A549 (cell line): ENCODE results near the gene DHX35. TPM values are rescaled to one million over a fixed set of nuclear protein-coding genes. Genes with fewer than 3 reads are reported as not detected.
"Not testable (repeated sequence)": the region's sequence is repeated elsewhere in the genome, so short reads cannot be mapped to it uniquely, and the experiment has no call there.

Experiments used
- ATAC-seq, 2 experiments: fragments of 200-7000 bp in 1 of 2; fragments of >200 bp in 1 of 2; cut with Nextera tagmentation in 1 of 2; cut with Tn5 transposase in 1 of 2; 3 replicates each; pipeline versions ENCODE4 v1.8.0 to v1.9.1; 2018 to 2020; ENCODE audit warnings: mild to moderate bottlenecking in 1 of 2, moderate library complexity in 1 of 2
- CTCF ChIA-PET: fragments of 300-600 bp; sonication (Branson Sonifier 250); formaldehyde crosslinking; extraction: SDS; loops from one replicate; lab custom pipeline; 2021; ENCODE audit warnings: antibody characterized with exemption, inconsistent platforms; lab: Yijun Ruan, JAX
- POLR2A ChIA-PET: fragments of 350-600 bp; formaldehyde crosslinking; extraction: SDS; loops from one replicate; lab custom pipeline; 2021; ENCODE audit warnings: antibody characterized with exemption, inconsistent platforms; lab: Yijun Ruan, JAX
- DNase-seq, 2 experiments: peaks; one replicate each; pipeline versions ENCODE4 v3.0.0 to v3.0.0-alpha.2; 2011 to 2016; ENCODE audit warnings: low read depth in 1 of 2, low spot score in 1 of 2
- FAIRE-seq: peaks from 2 replicates; lab custom pipeline; 2011; peaks lifted over from hg19 to GRCh38; lab: Jason Lieb, UNC
- H3K27ac ChIP-seq, 2 experiments: fragments of >200 bp; sonication (Bioruptor Twin); formaldehyde crosslinking; 3 replicates each; pipeline ENCODE4 v1.5.1; 2016 to 2017
- H3K4me1 ChIP-seq: fragments of >200 bp; sonication (Bioruptor Twin); formaldehyde crosslinking; 3 replicates; pipeline ENCODE4 v1.6.1; 2016
- H3K4me2 ChIP-seq: fragments of >200 bp; sonication (Bioruptor Twin); formaldehyde crosslinking; 3 replicates; pipeline ENCODE4 v1.6.1; 2016
- H3K4me3 ChIP-seq: fragments of >200 bp; sonication (Bioruptor Twin); formaldehyde crosslinking; 3 replicates; pipeline ENCODE4 v1.5.1; 2016
- H3K9me3 ChIP-seq: fragments of >200 bp; sonication (Bioruptor Twin); formaldehyde crosslinking; 3 replicates; pipeline ENCODE4 v1.6.1; 2016
- CBX2 ChIP-seq: fragments of 200-600 bp; sonication (generic); IDR thresholded peaks from 2 replicates; pipeline ENCODE4 v1.6.1; 2016; ENCODE audit warnings: low read depth, mild to moderate bottlenecking, borderline replicate concordance
- CTCF ChIP-seq: fragments of >200 bp; sonication (Bioruptor Twin); formaldehyde crosslinking; IDR thresholded peaks from 3 replicates; pipeline ENCODE4 v1.5.1; 2016
- EP300 ChIP-seq, 2 experiments: fragments of >200 bp; sonication (Bioruptor Twin); formaldehyde crosslinking; IDR thresholded peaks; 2 replicates in 1 of 2; 3 replicates in 1 of 2; pipeline ENCODE4 v1.6.1; 2016 to 2017
- FOSB ChIP-seq: fragments of 250-450 bp; sonication (Bioruptor Pico); IDR thresholded peaks from 2 replicates; pipeline ENCODE4 v1.5.0; 2020; ENCODE audit warnings: mild to moderate bottlenecking, moderate library complexity
- HOXB13 ChIP-seq: fragments of 250-450 bp; sonication (Bioruptor Pico); IDR thresholded peaks from 2 replicates; pipeline ENCODE4 v1.5.0; 2020; ENCODE audit warnings: low read depth, mild to moderate bottlenecking, moderate library complexity
- MAZ ChIP-seq: fragments of 150-350 bp; IDR thresholded peaks from 2 replicates; pipeline ENCODE4 v1.6.1; 2014; ENCODE audit warnings: antibody characterized with exemption, low read depth, low read length, borderline replicate concordance
- NPAS2 ChIP-seq: fragments of 250-450 bp; sonication (Bioruptor Pico); IDR thresholded peaks from 2 replicates; pipeline ENCODE4 v1.8.0; 2022; ENCODE audit warnings: mild to moderate bottlenecking, moderate library complexity, borderline replicate concordance
- PHF8 ChIP-seq: fragments of 200-600 bp; sonication (generic); IDR thresholded peaks from 2 replicates; pipeline ENCODE4 v1.6.1; 2016; ENCODE audit warnings: low read depth, mild to moderate bottlenecking, antibody characterized with exemption, moderate library complexity, borderline replicate concordance
- RAD21 ChIP-seq, 2 experiments: fragments of >200 bp in 1 of 2; sonication (Bioruptor Twin) in 1 of 2; formaldehyde crosslinking in 1 of 2; IDR thresholded peaks in 1 of 2; conservative IDR thresholded peaks in 1 of 2; 2 replicates in 1 of 2; 3 replicates in 1 of 2; pipeline ENCODE4 v1.6.1; 2012 to 2018; ENCODE audit warnings: inconsistent platforms in 1 of 2
- RNF2 ChIP-seq: fragments of 200-600 bp; sonication (generic); IDR thresholded peaks from 2 replicates; pipeline ENCODE4 v1.6.1; 2016; ENCODE audit warnings: low read depth, mild to moderate bottlenecking, antibody characterized with exemption, moderate library complexity, borderline replicate concordance
- SREBF2 ChIP-seq: fragments of 450-650 bp; IDR thresholded peaks from 2 replicates; pipeline ENCODE4 v1.6.1; 2014; ENCODE audit warnings: mild to moderate bottlenecking, moderate library complexity
- TFCP2L1 ChIP-seq: fragments of 250-450 bp; sonication (Bioruptor Pico); IDR thresholded peaks from 2 replicates; pipeline ENCODE4 v1.5.0; 2021; ENCODE audit warnings: mild to moderate bottlenecking
- ZC3H11A ChIP-seq: fragments of 450-650 bp; IDR thresholded peaks from 2 replicates; pipeline ENCODE4 v1.6.1; 2014; ENCODE audit warnings: antibody characterized with exemption, mild to moderate bottlenecking
- ZFP36 ChIP-seq: fragments of 450-650 bp; IDR thresholded peaks from 2 replicates; pipeline ENCODE4 v1.6.1; 2014; ENCODE audit warnings: borderline replicate concordance; ENCODE audit not compliant: partially characterized antibody
- ZNF302 ChIP-seq: fragments of 250-450 bp; sonication (Bioruptor Pico); IDR thresholded peaks from 2 replicates; pipeline ENCODE4 v1.9.0; 2021; ENCODE audit warnings: inconsistent platforms, mild to moderate bottlenecking, moderate library complexity
- WGBS: methylation state at CpG from one replicate; pipeline ENCODE4 v1.1.6; 2017; ENCODE audit errors: missing lambda C conversion rate; 5-methylcytosine and 5-hydroxymethylcytosine counted together
- polyA plus RNA-seq, 4 experiments: library from polyadenylated mRNA; depleted of rRNA in 3 of 4; stranded (reverse); fragments of >200 nt; fragmentation: RNase III in 1 of 4; extraction: RNeasy Plus Mini Kit Qiagen cat#74134 plus additional on column Dnase treatment in 1 of 4; gene quantifications; 2 replicates in 3 of 4; 3 replicates in 1 of 4; pipeline ENCODE4 v1.2.3, GENCODE V29; 2011 to 2017
- TF ChIP-seq, protein P1 (sequence below): fragments of 450-650 bp; IDR thresholded peaks from 2 replicates; pipeline ENCODE4 v1.6.1; 2014; ENCODE audit warnings: antibody characterized with exemption

DHX35 gene
- polyA plus RNA-seq, 2 of the 4 experiments (the other 2 are of a cell fraction): 7.7 to 13.8 TPM

- DNase-seq (no peak), ATAC-seq (no peak), FAIRE-seq (no peak)
- H3K9me3 ChIP-seq: no peaks in the 10 kb centered on the region
- H3K4me3 ChIP-seq: no peak overlapping the region
- no peak overlapping the region for H3K27ac ChIP-seq
- no peak for TF ChIP-seq PHF8
- TF ChIP-seq MAZ: no peak
- no peak for TF ChIP-seq EP300 (IDR thresholded peaks at IDR 0.05)
- TF ChIP-seq ZNF302 (CRISPR knock-in tag): no peak
- no peak for TF ChIP-seq NPAS2
- TF ChIP-seq, protein P1, sequence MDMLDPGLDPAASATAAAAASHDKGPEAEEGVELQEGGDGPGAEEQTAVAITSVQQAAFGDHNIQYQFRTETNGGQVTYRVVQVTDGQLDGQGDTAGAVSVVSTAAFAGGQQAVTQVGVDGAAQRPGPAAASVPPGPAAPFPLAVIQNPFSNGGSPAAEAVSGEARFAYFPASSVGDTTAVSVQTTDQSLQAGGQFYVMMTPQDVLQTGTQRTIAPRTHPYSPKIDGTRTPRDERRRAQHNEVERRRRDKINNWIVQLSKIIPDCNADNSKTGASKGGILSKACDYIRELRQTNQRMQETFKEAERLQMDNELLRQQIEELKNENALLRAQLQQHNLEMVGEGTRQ: no peak
- TF ChIP-seq TFCP2L1 (CRISPR knock-in tag): no peak
- no peak for TF ChIP-seq CTCF
- TF ChIP-seq RAD21 (conservative IDR thresholded peaks at IDR 0.05 in 1 of 2, IDR thresholded peaks at IDR 0.05 in 1 of 2): no peak
- TF ChIP-seq SREBF2: no peak
- no peak for TF ChIP-seq HOXB13 (CRISPR knock-in tag)
- WGBS: 91% methylated on average over 3 of the region's 3 CpGs
- CTCF ChIA-PET: interaction anchor here (0.7 to 1.3 kb wide), 3 partner anchors 9 to 629 kb away, joined by 3 read pairs; no protein-coding TSS in a partner anchor
- POLR2A ChIA-PET: no interaction called here
- H3K4me2 ChIP-seq: no peak overlapping the region
- no peaks in the 10 kb centered on the region for H3K4me1 ChIP-seq
Observed at GRCh38 chr20:38995536-38996044, 33.4 kb downstream of the DHX35 start.

GRCh38 chr20:38996866-38997265 is 34.7 kb downstream of the DHX35 start:
- 71% methylated on average over 1 of the region's 1 CpG for WGBS
- ATAC-seq, H3K27ac ChIP-seq, H3K9me3 ChIP-seq, POLR2A ChIA-PET, H3K4me1 ChIP-seq, H3K4me3 ChIP-seq, FAIRE-seq, DNase-seq, H3K4me2 ChIP-seq: not testable (repeated sequence)
- TF ChIP-seq ZC3H11A: peak; percentile 81
- CTCF ChIA-PET: interaction anchor here (1.1 to 1.5 kb wide), 5 partner anchors 9 to 52 kb away, joined by 3 to 5 read pairs (median 3); no protein-coding TSS in a partner anchor

DNA sequence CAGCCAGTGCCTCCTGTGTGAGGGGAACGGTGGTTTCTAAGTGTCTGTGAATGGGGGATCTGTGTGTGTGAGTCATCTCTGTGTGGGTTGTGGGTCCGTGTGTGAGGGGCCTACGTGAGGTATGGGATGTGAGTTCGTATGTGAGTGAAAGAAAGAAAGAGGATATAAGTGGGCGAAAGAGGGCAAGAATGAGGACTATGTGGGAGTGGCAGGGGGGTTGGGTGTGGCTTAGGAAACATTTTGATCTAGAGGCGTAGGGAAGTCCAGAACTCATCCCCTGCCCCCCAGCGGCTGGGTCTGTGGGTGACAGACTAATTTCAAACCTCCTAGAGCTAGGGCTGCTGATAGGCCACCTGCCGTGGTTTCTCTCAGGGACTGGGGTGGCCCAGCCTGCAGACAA is 35.5 kb downstream of the DHX35 start:
- H3K4me3 ChIP-seq: no peak overlapping the region
- ChIA-PET POLR2A (interaction anchor here (0.5 kb wide), 1 partner anchor 12 kb away, joined by 4 read pairs; no protein-coding TSS in a partner anchor), CTCF (interaction anchor here (1.2 to 1.6 kb wide), 3 partner anchors 11 to 50 kb away, joined by 3 to 5 read pairs (median 5); no protein-coding TSS in a partner anchor)
- H3K9me3 ChIP-seq: no peaks in the 10 kb centered on the region
- DNase-seq: no peak
- no peak overlapping the region for H3K4me2 ChIP-seq
- 92% methylated on average over 8 of the region's 8 CpGs for WGBS
- no peak for FAIRE-seq
- no peak for ATAC-seq
- H3K27ac ChIP-seq: no peak overlapping the region
- no peak for TF ChIP-seq EP300 (IDR thresholded peaks at IDR 0.05)
- TF ChIP-seq CBX2: no peak
- TF ChIP-seq RNF2: no peak
- TF ChIP-seq ZFP36: no peak
- TF ChIP-seq FOSB (CRISPR knock-in tag): no peak
- TF ChIP-seq CTCF: no peak
- TF ChIP-seq, all 56 proteins: peak for 0
- H3K4me1 ChIP-seq: no peaks in the 10 kb centered on the region
